OCI-LY3 (cell line): ENCODE results near the gene CHPF.

Experiments used
- H2AFZ ChIP-seq: fragments of 200-600, 300-600 bp; shearing (Covaris generic); 2 replicates; pipeline ENCODE4 v1.6.0; 2014; ENCODE audit warnings: antibody characterized with exemption, low read depth, low read length
- H3K27ac ChIP-seq: fragments of 200-600, 300-600 bp; sonication (generic); 2 replicates; pipeline ENCODE4 v1.5.1; 2014; ENCODE audit warnings: mild to moderate bottlenecking, low read length, moderate library complexity, mixed read lengths
- H3K27me3 ChIP-seq: fragments of 200-600, 300-600 bp; sonication (generic); 2 replicates; pipeline ENCODE4 v1.6.1; 2014; ENCODE audit warnings: low read depth, low read length, mixed read lengths
- H3K36me3 ChIP-seq: fragments of 200-600, 300-600 bp; sonication (generic); replicated peaks from 2 replicates; pipeline ENCODE3; 2014; ENCODE audit warnings: low read depth, low read length, mixed read lengths
- H3K4me1 ChIP-seq: fragments of 300-600, 200-600 bp; sonication (generic); 2 replicates; pipeline ENCODE4 v1.6.1; 2014; ENCODE audit warnings: low read length, mixed read lengths
- H3K4me2 ChIP-seq: fragments of 200-600, 300-600 bp; sonication (generic); 2 replicates; pipeline ENCODE4 v1.6.1; 2014; ENCODE audit warnings: low read length, mixed read lengths
- H3K4me3 ChIP-seq: fragments of 300-600, 200-600 bp; sonication (generic); 2 replicates; pipeline ENCODE4 v1.5.1; 2014; ENCODE audit warnings: antibody characterized with exemption, mild to moderate bottlenecking, low read length, moderate library complexity
- H3K79me2 ChIP-seq: fragments of 300-600, 200-600 bp; shearing (Covaris generic); 2 replicates; pipeline ENCODE4 v1.6.1; 2014; ENCODE audit warnings: mild to moderate bottlenecking, low read length, mixed read lengths
- H3K9ac ChIP-seq: fragments of 300-600, 200-600 bp; shearing (Covaris generic); 2 replicates; pipeline ENCODE4 v1.6.0; 2014; ENCODE audit warnings: mild to moderate bottlenecking, low read length, moderate library complexity
- H3K9me3 ChIP-seq: fragments of 200-600, 300-600 bp; shearing (Covaris generic); 2 replicates; pipeline ENCODE4 v1.6.1; 2014; ENCODE audit warnings: low read length, mixed read lengths; ENCODE audit not compliant: insufficient read depth
- H4K20me1 ChIP-seq: fragments of 200-600, 300-600 bp; sonication (generic); 2 replicates; pipeline ENCODE4 v1.6.1; 2016; ENCODE audit warnings: low read length, mixed read lengths; ENCODE audit not compliant: insufficient read depth
- EZH2phosphoT487 ChIP-seq: fragments of 200-600 bp; shearing (Covaris generic); IDR thresholded peaks from 2 replicates; pipeline ENCODE4 v1.6.1; 2018; ENCODE audit warnings: antibody characterized with exemption, mixed run types, low read depth
- TF ChIP-seq, protein P1 (sequence below): fragments of 200-600, 300-600 bp; sonication (generic); IDR thresholded peaks from 2 replicates; pipeline ENCODE4 v1.5.1; 2014; ENCODE audit warnings: antibody characterized with exemption, low read length, low read depth

CHPF gene

GRCh38 chr2:219572237-219573001 is 28.8 kb upstream of the CHPF start, which contains the start of gene INHA:
INHA (plus strand) TSS chr2:219572310; CDS start chr2:219572375, 65 bp downstream.
- TF ChIP-seq, protein P1, sequence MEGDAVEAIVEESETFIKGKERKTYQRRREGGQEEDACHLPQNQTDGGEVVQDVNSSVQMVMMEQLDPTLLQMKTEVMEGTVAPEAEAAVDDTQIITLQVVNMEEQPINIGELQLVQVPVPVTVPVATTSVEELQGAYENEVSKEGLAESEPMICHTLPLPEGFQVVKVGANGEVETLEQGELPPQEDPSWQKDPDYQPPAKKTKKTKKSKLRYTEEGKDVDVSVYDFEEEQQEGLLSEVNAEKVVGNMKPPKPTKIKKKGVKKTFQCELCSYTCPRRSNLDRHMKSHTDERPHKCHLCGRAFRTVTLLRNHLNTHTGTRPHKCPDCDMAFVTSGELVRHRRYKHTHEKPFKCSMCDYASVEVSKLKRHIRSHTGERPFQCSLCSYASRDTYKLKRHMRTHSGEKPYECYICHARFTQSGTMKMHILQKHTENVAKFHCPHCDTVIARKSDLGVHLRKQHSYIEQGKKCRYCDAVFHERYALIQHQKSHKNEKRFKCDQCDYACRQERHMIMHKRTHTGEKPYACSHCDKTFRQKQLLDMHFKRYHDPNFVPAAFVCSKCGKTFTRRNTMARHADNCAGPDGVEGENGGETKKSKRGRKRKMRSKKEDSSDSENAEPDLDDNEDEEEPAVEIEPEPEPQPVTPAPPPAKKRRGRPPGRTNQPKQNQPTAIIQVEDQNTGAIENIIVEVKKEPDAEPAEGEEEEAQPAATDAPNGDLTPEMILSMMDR, result no peak
- no peak for TF ChIP-seq EZH2phosphoT487
- Histone ChIP-seq H3K9me3 (no peaks in the 10 kb centered on the region), H3K79me2 (no peaks in the 10 kb centered on the region), H3K4me3 (no peak within 1 kb of the TSS), H3K27me3 (no peaks in the 10 kb centered on the region), H3K36me3 (no peaks in the 10 kb centered on the region), H3K9ac (no peak within 1 kb of the TSS), H3K4me2 (no peak within 1 kb of the TSS), H3K27ac (no peak within 1 kb of the TSS), H4K20me1 (no peaks in the 10 kb centered on the region), H2AFZ (no peak within 1 kb of the TSS), H3K4me1 (no peaks in the 10 kb centered on the region)

DNA sequence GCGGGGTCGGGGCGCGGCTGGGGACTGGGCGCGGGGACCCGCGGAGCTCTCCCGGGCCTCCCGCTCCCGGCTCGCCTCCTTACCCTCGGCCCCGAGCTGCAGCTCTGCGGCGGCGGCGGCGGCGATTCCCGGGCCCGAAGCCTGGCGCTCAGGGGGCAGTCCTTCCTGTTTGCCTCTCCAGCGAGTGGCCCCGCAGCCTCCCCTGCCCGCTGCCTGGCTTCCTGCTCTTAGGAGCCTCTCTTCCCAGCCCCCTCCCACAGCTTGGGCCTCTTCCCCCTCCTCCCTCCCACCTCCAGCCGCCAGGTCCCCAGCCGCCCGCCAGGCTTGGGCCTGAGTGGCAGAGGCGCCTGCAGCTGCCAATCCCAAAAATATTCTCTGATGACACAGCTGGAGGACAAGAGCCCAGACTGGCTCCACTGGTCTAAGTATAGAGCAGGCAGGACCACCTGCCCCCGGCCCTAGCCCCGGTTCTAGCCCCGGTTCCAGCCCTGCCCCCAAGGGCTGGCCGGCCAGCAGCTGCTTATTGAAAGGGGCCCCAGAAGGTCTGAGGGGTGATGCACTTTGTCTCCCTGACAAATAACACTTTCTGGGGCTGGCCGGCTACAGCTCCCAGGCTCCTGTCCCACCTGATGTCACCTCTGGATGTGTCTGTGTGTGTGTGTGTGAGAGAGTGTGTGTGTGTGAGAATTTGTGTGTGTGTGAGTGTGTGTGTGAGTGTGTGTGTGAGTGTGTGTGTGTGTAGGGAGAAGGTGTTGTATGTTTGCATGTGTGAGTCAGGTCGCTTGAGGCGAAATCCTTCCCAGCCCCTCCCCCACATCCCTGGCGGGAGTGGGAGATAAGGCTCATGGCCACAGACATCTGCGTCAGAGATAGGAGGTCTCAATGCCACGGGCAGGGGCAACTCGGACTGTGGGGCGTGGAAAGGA is 28.0 kb upstream of the CHPF start, which contains the start of gene OBSL1:
TSS of gene OBSL1 (minus strand) at position 229 of the 926 bp plus-strand sequence. CDS start 307 bp downstream, outside the sequence.
- Histone ChIP-seq H2AFZ (no peak within 1 kb of the TSS), H3K9me3 (no peaks in the 10 kb centered on the region), H3K79me2 (no peaks in the 10 kb centered on the region), H4K20me1 (no peaks in the 10 kb centered on the region), H3K36me3 (no peaks in the 10 kb centered on the region), H3K27me3 (no peaks in the 10 kb centered on the region), H3K4me3 (no peak within 1 kb of the TSS), H3K9ac (no peak within 1 kb of the TSS), H3K4me1 (no peaks in the 10 kb centered on the region), H3K4me2 (no peak within 1 kb of the TSS), H3K27ac (no peak within 1 kb of the TSS)
- no peak for TF ChIP-seq EZH2phosphoT487
- TF ChIP-seq, protein P1, result no peak

- no peak overlapping the region for H3K27ac ChIP-seq
- H3K4me2 ChIP-seq, result no peak overlapping the region
- no peaks in the 10 kb centered on the region for H4K20me1 ChIP-seq
- TF ChIP-seq EZH2phosphoT487, result no peak
- TF ChIP-seq, protein P1, result no peak
- no peak overlapping the region for H3K4me3 ChIP-seq
- no peaks in the 10 kb centered on the region for H3K27me3 ChIP-seq
- H3K9ac ChIP-seq, result no peak overlapping the region
- H3K36me3 ChIP-seq, result no peaks in the 10 kb centered on the region
- H3K79me2 ChIP-seq, result no peaks in the 10 kb centered on the region
- H3K4me1 ChIP-seq, result no peaks in the 10 kb centered on the region
- no peaks in the 10 kb centered on the region for H3K9me3 ChIP-seq
- H2AFZ ChIP-seq, result no peak overlapping the region
These were observed 27.3 kb upstream of the CHPF start for GRCh38 chr2:219570924-219571310.
